ENCODE measurements around the gene CLNK.

Gene CLNK

DNA sequence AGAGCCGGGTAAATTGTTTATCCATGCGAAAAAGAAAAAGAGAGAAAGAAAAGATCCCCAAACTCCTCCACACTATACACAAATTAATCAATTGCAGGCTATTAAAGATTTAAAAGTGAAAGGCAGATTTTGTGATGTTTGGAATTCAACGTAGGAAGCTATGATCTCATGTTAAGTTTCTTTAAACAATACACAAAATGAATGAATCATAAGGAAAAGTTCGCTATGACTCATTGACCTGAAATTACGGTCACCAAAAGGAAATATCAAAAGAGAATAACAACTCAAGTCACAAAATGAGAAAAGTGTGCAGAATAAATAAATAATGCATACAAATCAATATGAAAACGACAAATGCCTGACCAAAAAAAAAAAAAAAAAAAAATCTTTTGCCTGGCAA is 28.6 kb downstream of the CLNK start:
- H3K9ac ChIP-seq (ENCODE audit: low read length): no peak overlapping the region
- peaks cover 4% of the 10 kb centered on the region for H3K4me1 ChIP-seq (ENCODE audit: control insufficient read depth, insufficient read depth, low read length)
- no peak overlapping the region for H3K4me3 ChIP-seq (ENCODE audit: low read length)
- H3K27me3 ChIP-seq (ENCODE audit: control insufficient read depth, insufficient read depth, low read length): no peaks in the 10 kb centered on the region
- no peaks in the 10 kb centered on the region for H3K9me3 ChIP-seq (ENCODE audit: control insufficient read depth, low read length)
- no peaks in the 10 kb centered on the region for H3K36me3 ChIP-seq (ENCODE audit: control insufficient read depth, insufficient read depth, low read length)

- no peaks in the 10 kb centered on the region for H3K4me1 ChIP-seq (ENCODE audit: control insufficient read depth, insufficient read depth, low read length)
- no peak overlapping the region for H3K4me3 ChIP-seq (ENCODE audit: low read length)
- no peak overlapping the region for H3K9ac ChIP-seq (ENCODE audit: low read length)
- H3K27me3 ChIP-seq (ENCODE audit: control insufficient read depth, insufficient read depth, low read length): no peaks in the 10 kb centered on the region
- H3K9me3 ChIP-seq (ENCODE audit: control insufficient read depth, low read length): no peaks in the 10 kb centered on the region
- H3K36me3 ChIP-seq (ENCODE audit: control insufficient read depth, insufficient read depth, low read length): no peaks in the 10 kb centered on the region
Observed at GRCh38 chr4:10648479-10648878, 36.1 kb downstream of the CLNK start.

GRCh38 chr4:10647846-10648245 is 36.7 kb downstream of the CLNK start:
- no peaks in the 10 kb centered on the region for H3K27me3 ChIP-seq (ENCODE audit: control insufficient read depth, insufficient read depth, low read length)
- H3K9me3 ChIP-seq (ENCODE audit: control insufficient read depth, low read length): no peaks in the 10 kb centered on the region
- no peaks in the 10 kb centered on the region for H3K4me1 ChIP-seq (ENCODE audit: control insufficient read depth, insufficient read depth, low read length)
- H3K9ac ChIP-seq (ENCODE audit: low read length): no peak overlapping the region
- H3K4me3 ChIP-seq (ENCODE audit: low read length): no peak overlapping the region
- no peaks in the 10 kb centered on the region for H3K36me3 ChIP-seq (ENCODE audit: control insufficient read depth, insufficient read depth, low read length)

DNA sequence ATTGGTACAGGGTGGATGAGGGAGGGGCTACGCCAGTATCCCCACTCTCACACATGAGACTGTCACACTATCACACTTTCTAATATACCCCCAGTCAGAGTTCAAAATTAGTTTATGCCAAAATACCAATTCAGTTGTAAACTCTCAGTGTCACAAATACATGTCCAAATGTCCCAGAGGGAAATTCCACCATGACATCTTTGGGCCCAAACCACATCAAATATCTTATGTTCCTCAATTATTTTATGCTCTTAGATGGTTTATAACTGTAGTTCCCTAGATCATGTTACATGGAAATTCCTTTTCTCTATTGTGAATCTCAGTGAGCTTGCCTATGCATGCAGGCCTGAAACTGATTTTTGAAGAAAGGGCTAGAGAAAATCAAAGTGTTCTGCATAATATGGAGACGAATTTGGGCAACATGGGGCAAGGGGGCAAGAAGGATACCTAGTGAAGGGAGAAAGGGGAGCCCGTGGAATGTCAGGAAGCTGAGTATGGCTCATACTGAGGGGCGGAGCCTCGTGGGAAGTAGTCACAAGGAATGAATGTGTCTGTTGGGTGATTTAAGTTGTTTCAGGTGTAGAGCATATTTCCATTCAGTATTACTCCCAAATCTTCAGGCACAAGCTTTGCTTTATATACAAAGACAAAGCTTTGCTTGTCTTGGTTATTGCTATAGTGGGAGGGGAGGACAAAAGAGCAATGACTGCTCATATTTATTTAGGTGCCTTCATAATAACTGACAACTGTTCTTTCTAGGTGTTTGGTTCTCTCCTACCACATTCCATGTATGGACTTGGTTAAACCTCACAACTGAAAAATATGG is 40.8 kb downstream of the CLNK start:
- Histone ChIP-seq H3K9ac (ENCODE audit: low read length) (no peak overlapping the region), H3K4me1 (ENCODE audit: control insufficient read depth, insufficient read depth, low read length) (no peaks in the 10 kb centered on the region), H3K27me3 (ENCODE audit: control insufficient read depth, insufficient read depth, low read length) (no peaks in the 10 kb centered on the region), H3K4me3 (ENCODE audit: low read length) (no peak overlapping the region), H3K9me3 (ENCODE audit: control insufficient read depth, low read length) (no peaks in the 10 kb centered on the region), H3K36me3 (ENCODE audit: control insufficient read depth, insufficient read depth, low read length) (no peaks in the 10 kb centered on the region)

GRCh38 chr4:10640561-10641201 is 43.9 kb downstream of the CLNK start:
- no peak overlapping the region for H3K4me3 ChIP-seq (ENCODE audit: low read length)

GRCh38 chr4:10639664-10640063 is 44.9 kb downstream of the CLNK start:
- no peak overlapping the region for H3K4me3 ChIP-seq (ENCODE audit: low read length)
- H3K9me3 ChIP-seq (ENCODE audit: control insufficient read depth, low read length): no peaks in the 10 kb centered on the region
- no peaks in the 10 kb centered on the region for H3K36me3 ChIP-seq (ENCODE audit: control insufficient read depth, insufficient read depth, low read length)
- no peak overlapping the region for H3K9ac ChIP-seq (ENCODE audit: low read length)
- no peaks in the 10 kb centered on the region for H3K4me1 ChIP-seq (ENCODE audit: control insufficient read depth, insufficient read depth, low read length)
- no peaks in the 10 kb centered on the region for H3K27me3 ChIP-seq (ENCODE audit: control insufficient read depth, insufficient read depth, low read length)

More at GRCh38 chr4:10640561-10641201, 43.9 kb downstream of the CLNK start:
- no peaks in the 10 kb centered on the region for H3K36me3 ChIP-seq (ENCODE audit: control insufficient read depth, insufficient read depth, low read length)
- H3K9me3 ChIP-seq (ENCODE audit: control insufficient read depth, low read length): no peaks in the 10 kb centered on the region
- H3K4me1 ChIP-seq (ENCODE audit: control insufficient read depth, insufficient read depth, low read length): no peaks in the 10 kb centered on the region
- H3K9ac ChIP-seq (ENCODE audit: low read length): no peak overlapping the region
- no peaks in the 10 kb centered on the region for H3K27me3 ChIP-seq (ENCODE audit: control insufficient read depth, insufficient read depth, low read length)

- Histone ChIP-seq H3K4me1 (ENCODE audit: control insufficient read depth, insufficient read depth, low read length) (no peaks in the 10 kb centered on the region), H3K36me3 (ENCODE audit: control insufficient read depth, insufficient read depth, low read length) (no peaks in the 10 kb centered on the region), H3K27me3 (ENCODE audit: control insufficient read depth, insufficient read depth, low read length) (no peaks in the 10 kb centered on the region), H3K9ac (ENCODE audit: low read length) (no peak overlapping the region), H3K4me3 (ENCODE audit: low read length) (no peak overlapping the region), H3K9me3 (ENCODE audit: control insufficient read depth, low read length) (no peaks in the 10 kb centered on the region)
Observed at GRCh38 chr4:10639100-10639499, 45.5 kb downstream of the CLNK start.

DNA sequence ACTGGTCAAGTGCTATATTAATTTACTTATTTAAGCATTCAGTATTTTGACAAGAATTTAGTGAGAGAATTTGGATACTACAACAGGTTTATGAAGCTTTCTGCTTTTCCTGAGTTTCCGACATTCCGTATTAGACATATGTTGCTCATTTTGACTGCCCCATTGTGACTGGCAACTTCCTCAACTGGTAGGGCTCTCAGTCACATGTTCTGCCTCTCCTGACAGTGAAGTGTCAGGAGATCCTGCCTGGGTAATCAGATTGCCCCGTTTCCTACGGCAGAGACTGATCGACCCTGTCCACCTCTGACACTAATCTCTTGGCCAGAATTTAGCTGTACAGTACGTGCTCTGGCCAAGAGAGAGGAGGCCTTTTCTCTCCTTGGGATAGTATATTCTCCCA is 49.5 kb downstream of the CLNK start:
- Histone ChIP-seq H3K4me3 (ENCODE audit: low read length) (no peak overlapping the region), H3K27me3 (ENCODE audit: control insufficient read depth, insufficient read depth, low read length) (no peaks in the 10 kb centered on the region), H3K36me3 (ENCODE audit: control insufficient read depth, insufficient read depth, low read length) (no peaks in the 10 kb centered on the region), H3K9ac (ENCODE audit: low read length) (no peak overlapping the region), H3K9me3 (ENCODE audit: control insufficient read depth, low read length) (no peaks in the 10 kb centered on the region), H3K4me1 (ENCODE audit: control insufficient read depth, insufficient read depth, low read length) (no peaks in the 10 kb centered on the region)

- Histone ChIP-seq H3K9me3 (ENCODE audit: control insufficient read depth, low read length) (no peaks in the 10 kb centered on the region), H3K9ac (ENCODE audit: low read length) (no peak overlapping the region), H3K4me1 (ENCODE audit: control insufficient read depth, insufficient read depth, low read length) (no peaks in the 10 kb centered on the region), H3K27me3 (ENCODE audit: control insufficient read depth, insufficient read depth, low read length) (no peaks in the 10 kb centered on the region), H3K4me3 (ENCODE audit: low read length) (no peak overlapping the region), H3K36me3 (ENCODE audit: control insufficient read depth, insufficient read depth, low read length) (no peaks in the 10 kb centered on the region)
Observed at GRCh38 chr4:10629394-10629793, 55.2 kb downstream of the CLNK start.

DNA sequence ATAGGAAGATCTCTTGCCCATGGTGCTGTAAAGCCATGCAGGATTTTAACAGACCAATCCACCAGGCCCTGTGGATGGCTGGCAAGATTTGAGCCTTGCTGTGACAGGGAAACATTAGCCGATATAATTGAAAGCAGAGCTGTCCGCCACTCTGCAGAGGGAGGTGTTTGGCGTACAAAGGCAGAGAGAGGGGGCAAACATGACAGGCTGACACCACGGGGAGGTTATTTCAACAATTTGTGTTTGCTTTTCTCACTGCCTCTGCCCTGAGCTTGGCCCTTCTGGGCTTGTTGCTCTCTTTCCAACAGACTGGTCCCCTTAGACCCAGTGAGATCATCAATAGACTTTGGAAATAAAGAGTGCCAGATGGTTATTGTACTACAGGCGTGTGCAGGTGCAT is 59.4 kb downstream of the CLNK start:
- no peaks in the 10 kb centered on the region for H3K36me3 ChIP-seq (ENCODE audit: control insufficient read depth, insufficient read depth, low read length)
- no peaks in the 10 kb centered on the region for H3K9me3 ChIP-seq (ENCODE audit: control insufficient read depth, low read length)

DNA sequence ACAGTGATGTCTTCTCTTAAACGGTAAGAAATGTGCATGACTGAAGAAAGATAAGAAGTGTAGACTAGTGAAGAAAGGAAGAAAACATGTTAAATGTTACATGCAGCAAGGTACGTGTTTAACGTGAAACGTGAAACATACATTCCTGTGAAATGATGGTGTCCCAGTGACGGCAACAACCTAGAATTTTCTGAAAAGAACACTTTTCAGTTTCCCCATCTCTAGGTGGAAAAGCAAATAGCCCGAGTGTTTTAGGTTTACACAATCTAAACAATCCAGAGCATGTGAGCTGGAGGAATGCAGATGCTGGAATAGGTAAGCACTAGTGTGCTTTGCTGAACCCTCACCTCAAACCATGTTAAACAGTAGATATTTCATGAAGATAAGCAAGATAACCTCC is 60.7 kb downstream of the CLNK start:
- H3K27me3 ChIP-seq (ENCODE audit: control insufficient read depth, insufficient read depth, low read length): no peaks in the 10 kb centered on the region
- H3K4me1 ChIP-seq (ENCODE audit: control insufficient read depth, insufficient read depth, low read length): peaks cover 4% of the 10 kb centered on the region
- no peaks in the 10 kb centered on the region for H3K36me3 ChIP-seq (ENCODE audit: control insufficient read depth, insufficient read depth, low read length)
- no peaks in the 10 kb centered on the region for H3K9me3 ChIP-seq (ENCODE audit: control insufficient read depth, low read length)
- no peak overlapping the region for H3K4me3 ChIP-seq (ENCODE audit: low read length)
- no peak overlapping the region for H3K9ac ChIP-seq (ENCODE audit: low read length)

More for the DNA sequence above, 59.4 kb downstream of the CLNK start:
- Histone ChIP-seq H3K4me1 (ENCODE audit: control insufficient read depth, insufficient read depth, low read length) (no peaks in the 10 kb centered on the region), H3K9ac (ENCODE audit: low read length) (no peak overlapping the region), H3K4me3 (ENCODE audit: low read length) (no peak overlapping the region), H3K27me3 (ENCODE audit: control insufficient read depth, insufficient read depth, low read length) (no peaks in the 10 kb centered on the region)

GRCh38 chr4:10623241-10623640 is 61.3 kb downstream of the CLNK start:
- H3K4me1 ChIP-seq (ENCODE audit: control insufficient read depth, insufficient read depth, low read length): peaks cover 4% of the 10 kb centered on the region
- no peaks in the 10 kb centered on the region for H3K9me3 ChIP-seq (ENCODE audit: control insufficient read depth, low read length)
- H3K36me3 ChIP-seq (ENCODE audit: control insufficient read depth, insufficient read depth, low read length): no peaks in the 10 kb centered on the region
- H3K9ac ChIP-seq (ENCODE audit: low read length): no peak overlapping the region
- no peaks in the 10 kb centered on the region for H3K27me3 ChIP-seq (ENCODE audit: control insufficient read depth, insufficient read depth, low read length)
- no peak overlapping the region for H3K4me3 ChIP-seq (ENCODE audit: low read length)
